HCT116 (cell line): Measurements from ENCODE around the gene CST8. TPM values are rescaled to one million over a fixed set of nuclear protein-coding genes. Genes with fewer than 3 reads are reported as not detected.

Experiments used
- ATAC-seq: fragments of 200-7000 bp; cut with Tn5 transposase; 2 replicates; pipeline ENCODE4 v1.9.1; 2020; ENCODE audit warnings: mild to moderate bottlenecking, moderate library complexity
- BruUV-seq: library from RNA; stranded (reverse); fragments of 400-500 nt; replicated peaks from 2 replicates; lab custom pipeline; 2021; lab: Mats Ljungman, UMichigan
- CTCF ChIA-PET: fragments of 300-600 bp; sonication (Branson Sonifier 250); formaldehyde crosslinking; loops from one replicate; lab custom pipeline; 2021; ENCODE audit warnings: antibody characterized with exemption; lab: Charles Lee
- POLR2A ChIA-PET: fragments of 300-600, 350-600 bp; sonication (Branson Sonifier 250); formaldehyde crosslinking; loops from one replicate; lab custom pipeline; 2021; ENCODE audit warnings: antibody characterized with exemption; lab: Charles Lee
- RAD21 ChIA-PET, 2 experiments: fragments of 300-600 bp; sonication (Branson Sonifier 250); formaldehyde crosslinking; loops; one replicate each; lab custom pipeline; 2023; ENCODE audit warnings: low total read pairs in 2 of 2; ENCODE audit not compliant: uncharacterized antibody in 2 of 2, unreplicated experiment in 2 of 2, low non-redundant PET in 1 of 2; lab: Charles Lee
- DNase-seq: peaks from one replicate; pipeline ENCODE4 v3.0.0-alpha.2; 2010; ENCODE audit warnings: low read depth, low spot score
- H2AFZ ChIP-seq: fragments of 200-600 bp; shearing (Covaris generic), sonication (generic); 2 replicates; pipeline ENCODE4 v1.6.1; 2017; ENCODE audit warnings: low read depth, mixed run types, mixed read lengths, antibody characterized with exemption, low read length; ENCODE audit not compliant: poor library complexity, severe bottlenecking
- H3K27ac ChIP-seq: 2 replicates; pipeline ENCODE4 v1.5.1; 2012; ENCODE audit warnings: low read depth, low read length
- H3K27me3 ChIP-seq: fragments of 200-600 bp; sonication (generic); 2 replicates; pipeline ENCODE4 v1.6.1; 2016; ENCODE audit warnings: mixed run types, low read length, mixed read lengths; ENCODE audit not compliant: insufficient read depth
- H3K36me3 ChIP-seq, 2 experiments: fragments of 200-500 bp in 1 of 2; fragments of 200-600 bp in 1 of 2; sonication (Bioruptor generic) in 1 of 2; sonication (generic) in 1 of 2; 2 replicates each; pipeline versions ENCODE4 v1.5.1 to v1.6.1; 2014 to 2016; ENCODE audit warnings: low read length in 2 of 2, inconsistent platforms in 1 of 2, mixed read lengths in 1 of 2, mixed run types in 1 of 2; ENCODE audit not compliant: insufficient read depth in 2 of 2, control insufficient read depth in 1 of 2
- H3K4me1 ChIP-seq, 2 experiments: fragments of 200-600 bp in 1 of 2; sonication (generic) in 1 of 2; 2 replicates each; pipeline versions ENCODE4 v1.5.1 to v1.6.1; 2012 to 2017; ENCODE audit warnings: low read length in 2 of 2, inconsistent platforms in 1 of 2, mild to moderate bottlenecking in 1 of 2, mixed read lengths in 1 of 2, mixed run types in 1 of 2, moderate library complexity in 1 of 2; ENCODE audit not compliant: insufficient read depth in 2 of 2, control insufficient read depth in 1 of 2
- H3K4me2 ChIP-seq: fragments of 200-600 bp; sonication (generic); 2 replicates; pipeline ENCODE4 v1.6.1; 2017; ENCODE audit warnings: mixed run types, low read length, mixed read lengths
- H3K4me3 ChIP-seq, 2 experiments: fragments of 200-600 bp in 1 of 2; sonication (generic) in 1 of 2; replicated peaks in 1 of 2; 2 replicates each; pipeline ENCODE4 v1.5.1; 2011 to 2016; ENCODE audit warnings: low read length in 2 of 2, control low read depth in 1 of 2, low read depth in 1 of 2, mild to moderate bottlenecking in 1 of 2, mixed read lengths in 1 of 2, mixed run types in 1 of 2
- H3K79me2 ChIP-seq: fragments of 200-600 bp; sonication (generic); 2 replicates; pipeline ENCODE4 v1.6.1; 2017; ENCODE audit warnings: mild to moderate bottlenecking, mixed run types, low read length, moderate library complexity, mixed read lengths; ENCODE audit not compliant: insufficient read depth
- H3K9ac ChIP-seq: fragments of 200-600 bp; sonication (generic); 2 replicates; pipeline ENCODE4 v1.6.1; 2016; ENCODE audit warnings: low read length, mixed read lengths
- H3K9me2 ChIP-seq: fragments of 200-600 bp; sonication (generic), shearing (Covaris generic); 2 replicates; pipeline ENCODE4 v1.6.1; 2017; ENCODE audit warnings: mixed run types, mild to moderate bottlenecking, moderate library complexity; ENCODE audit not compliant: insufficient read depth
- H3K9me3 ChIP-seq, 2 experiments: fragments of 200-500 bp in 1 of 2; fragments of 200-600 bp in 1 of 2; sonication (Bioruptor generic) in 1 of 2; sonication (generic) in 1 of 2; 2 replicates each; pipeline ENCODE4 v1.6.1; 2014 to 2017; ENCODE audit warnings: low read length in 2 of 2, mixed read lengths in 2 of 2, inconsistent platforms in 1 of 2, low read depth in 1 of 2, mild to moderate bottlenecking in 1 of 2, mixed run types in 1 of 2, moderate library complexity in 1 of 2; ENCODE audit not compliant: control insufficient read depth in 1 of 2, insufficient read depth in 1 of 2
- H4K20me1 ChIP-seq: fragments of 200-600 bp; sonication (generic), shearing (Covaris generic); 2 replicates; pipeline ENCODE4 v1.6.1; 2017; ENCODE audit warnings: mixed run types, mild to moderate bottlenecking, moderate library complexity; ENCODE audit not compliant: insufficient read depth
- ATF3 ChIP-seq: IDR thresholded peaks from 2 replicates; pipeline ENCODE4 v1.6.1; 2012
- CTCF ChIP-seq, 3 experiments: fragments of 200-600 bp in 1 of 3; sonication (generic) in 1 of 3; IDR thresholded peaks in 2 of 3; conservative IDR thresholded peaks in 1 of 3; 2 replicates each; pipeline ENCODE4 v1.5.1; 2012 to 2017; ENCODE audit warnings: low read depth in 2 of 3, low read length in 2 of 3, antibody characterized with exemption in 1 of 3, borderline replicate concordance in 1 of 3, control low read depth in 1 of 3, mild to moderate bottlenecking in 1 of 3, mixed read lengths in 1 of 3, mixed run types in 1 of 3, moderate library complexity in 1 of 3; ENCODE audit not compliant: insufficient read depth in 1 of 3
- EGR1 ChIP-seq: IDR thresholded peaks from 2 replicates; pipeline ENCODE4 v1.6.1; 2012; ENCODE audit warnings: low read depth
- ELF1 ChIP-seq: IDR thresholded peaks from 2 replicates; pipeline ENCODE4 v1.6.1; 2012; ENCODE audit warnings: low read depth, borderline replicate concordance
- EZH2 ChIP-seq: fragments of 200-600 bp; sonication (generic); IDR thresholded peaks from 2 replicates; pipeline ENCODE4 v1.6.1; 2017; ENCODE audit warnings: antibody characterized with exemption, mixed run types
- MAX ChIP-seq: IDR thresholded peaks from 2 replicates; pipeline ENCODE4 v1.6.1; 2012
- POLR2AphosphoS5 ChIP-seq: IDR thresholded peaks from 2 replicates; pipeline ENCODE4 v1.6.1; 2011; ENCODE audit warnings: mild to moderate bottlenecking, low read depth, low read length, moderate library complexity
- RAD21 ChIP-seq: IDR thresholded peaks from 2 replicates; pipeline ENCODE4 v1.6.1; 2012; ENCODE audit warnings: low read depth, mild to moderate bottlenecking
- REST ChIP-seq: IDR thresholded peaks from 2 replicates; pipeline ENCODE4 v1.6.1; 2012; ENCODE audit warnings: low read depth
- SIN3A ChIP-seq: IDR thresholded peaks from 2 replicates; pipeline ENCODE4 v1.6.1; 2012; ENCODE audit warnings: low read depth
- YY1 ChIP-seq: IDR thresholded peaks from 2 replicates; pipeline ENCODE4 v1.6.1; 2011; ENCODE audit warnings: low read length, low read depth, moderate library complexity, mild to moderate bottlenecking; ENCODE audit not compliant: insufficient replicate concordance; ENCODE audit errors: extremely low read depth
- ZFX ChIP-seq: fragments of 450-650 bp; IDR thresholded peaks from 2 replicates; pipeline ENCODE4 v1.6.1; 2017
- ZNF274 ChIP-seq: fragments of 200-500 bp; sonication (Bioruptor generic); IDR thresholded peaks from 2 replicates; pipeline ENCODE4 v1.6.1; 2014; ENCODE audit warnings: mild to moderate bottlenecking, low read depth, low read length, inconsistent platforms
- intact Hi-C: fragments of 100-400 bp; cut with micrococcal nuclease; formaldehyde crosslinking; loops from 2 replicates; pipeline ENCODE4 v1.10.0; 2022
- total RNA-seq: library from RNA; stranded (reverse); gene quantifications from one replicate; pipeline ENCODE4 v1.2.1, GENCODE V29; 2021; ENCODE audit not compliant: unreplicated experiment

CST8 gene
- total RNA-seq, 1 experiment from 2014 or later = not detected

GRCh38 chr20:23444859-23445258, 46.1 kb upstream of the CST8 start:
- H3K79me2 ChIP-seq = no peaks in the 10 kb centered on the region
- H3K27me3 ChIP-seq = no peaks in the 10 kb centered on the region; the same call in 1 of the 2 replicates
- no peak overlapping the region for H2AFZ ChIP-seq
- no TSS peak for BruUV-seq
- intact Hi-C loops = loop anchor here (5.0 kb wide), 1 partner anchor 222 kb away; no protein-coding TSS in a partner anchor
- H3K9me2 ChIP-seq = no peaks in the 10 kb centered on the region
- H3K27ac ChIP-seq = no peak overlapping the region
- H3K4me2 ChIP-seq = no peak overlapping the region
- TF ChIP-seq ZFX (no peak), REST (no peak), CTCF (IDR thresholded peaks at IDR 0.05 in 2 of 3, conservative IDR thresholded peaks at IDR 0.05 in 1 of 3; ENCODE audit: borderline replicate concordance in 1 of 3, insufficient read depth in 1 of 3, low read depth in 2 of 3, low read length in 2 of 3) (no peak), EGR1 (no peak), ELF1 (no peak), ZNF274 (no peak), RAD21 (no peak), ATF3 (no peak), MAX (no peak), YY1 (no peak), SIN3A (no peak), POLR2AphosphoS5 (no peak), EZH2 (no peak)
- no peak for ATAC-seq
- ChIA-PET POLR2A (no interaction called here), CTCF (interaction anchor here (2.0 kb wide), 1 partner anchor 95 kb away, joined by 8 read pairs; no protein-coding TSS in a partner anchor), RAD21 (interaction anchor here in 1 of 2 experiments (0.6 kb wide), 1 partner anchor 1893 kb away, joined by 4 read pairs; no protein-coding TSS in a partner anchor)
- H3K9me3 ChIP-seq = no peaks in the 10 kb centered on the region
- peaks cover 0 to 7% of the 10 kb centered on the region in 2 experiments; a peak in 1 of 4 replicates for H3K4me1 ChIP-seq
- no peaks in the 10 kb centered on the region for H3K36me3 ChIP-seq
- H3K9ac ChIP-seq = no peak overlapping the region
- H3K4me3 ChIP-seq = no peak overlapping the region
- H4K20me1 ChIP-seq = no peaks in the 10 kb centered on the region
- DNase-seq = no peak
